GM19468 (cell line): Measurements from ENCODE around the gene UBR3.
"Not testable (repeated sequence)": the region's sequence is repeated elsewhere in the genome, so short reads cannot be mapped to it uniquely, and the experiment has no call there.

Source experiments
- ATAC-seq: cut with Tn5 transposase; IDR thresholded peaks from one replicate; pipeline ENCODE4 v1.9.1; 2021; ENCODE audit warnings: mild to moderate bottlenecking, moderate library complexity, moderate number of reproducible peaks; ENCODE audit not compliant: unreplicated experiment; ENCODE audit errors: extremely low read depth

The UBR3 gene, protein sequence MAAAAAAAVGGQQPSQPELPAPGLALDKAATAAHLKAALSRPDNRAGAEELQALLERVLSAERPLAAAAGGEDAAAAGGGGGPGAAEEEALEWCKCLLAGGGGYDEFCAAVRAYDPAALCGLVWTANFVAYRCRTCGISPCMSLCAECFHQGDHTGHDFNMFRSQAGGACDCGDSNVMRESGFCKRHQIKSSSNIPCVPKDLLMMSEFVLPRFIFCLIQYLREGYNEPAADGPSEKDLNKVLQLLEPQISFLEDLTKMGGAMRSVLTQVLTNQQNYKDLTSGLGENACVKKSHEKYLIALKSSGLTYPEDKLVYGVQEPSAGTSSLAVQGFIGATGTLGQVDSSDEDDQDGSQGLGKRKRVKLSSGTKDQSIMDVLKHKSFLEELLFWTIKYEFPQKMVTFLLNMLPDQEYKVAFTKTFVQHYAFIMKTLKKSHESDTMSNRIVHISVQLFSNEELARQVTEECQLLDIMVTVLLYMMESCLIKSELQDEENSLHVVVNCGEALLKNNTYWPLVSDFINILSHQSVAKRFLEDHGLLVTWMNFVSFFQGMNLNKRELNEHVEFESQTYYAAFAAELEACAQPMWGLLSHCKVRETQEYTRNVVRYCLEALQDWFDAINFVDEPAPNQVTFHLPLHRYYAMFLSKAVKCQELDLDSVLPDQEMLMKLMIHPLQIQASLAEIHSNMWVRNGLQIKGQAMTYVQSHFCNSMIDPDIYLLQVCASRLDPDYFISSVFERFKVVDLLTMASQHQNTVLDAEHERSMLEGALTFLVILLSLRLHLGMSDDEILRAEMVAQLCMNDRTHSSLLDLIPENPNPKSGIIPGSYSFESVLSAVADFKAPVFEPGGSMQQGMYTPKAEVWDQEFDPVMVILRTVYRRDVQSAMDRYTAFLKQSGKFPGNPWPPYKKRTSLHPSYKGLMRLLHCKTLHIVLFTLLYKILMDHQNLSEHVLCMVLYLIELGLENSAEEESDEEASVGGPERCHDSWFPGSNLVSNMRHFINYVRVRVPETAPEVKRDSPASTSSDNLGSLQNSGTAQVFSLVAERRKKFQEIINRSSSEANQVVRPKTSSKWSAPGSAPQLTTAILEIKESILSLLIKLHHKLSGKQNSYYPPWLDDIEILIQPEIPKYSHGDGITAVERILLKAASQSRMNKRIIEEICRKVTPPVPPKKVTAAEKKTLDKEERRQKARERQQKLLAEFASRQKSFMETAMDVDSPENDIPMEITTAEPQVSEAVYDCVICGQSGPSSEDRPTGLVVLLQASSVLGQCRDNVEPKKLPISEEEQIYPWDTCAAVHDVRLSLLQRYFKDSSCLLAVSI (N-terminal part only)

GRCh38 chr2:169827272-169828140 is at the start of gene UBR3:
TSS of gene UBR3 (plus strand) at chr2:169827454. CDS start at chr2:169827508, 54 bp downstream.
- ATAC-seq, result peak; percentile 69

DNA sequence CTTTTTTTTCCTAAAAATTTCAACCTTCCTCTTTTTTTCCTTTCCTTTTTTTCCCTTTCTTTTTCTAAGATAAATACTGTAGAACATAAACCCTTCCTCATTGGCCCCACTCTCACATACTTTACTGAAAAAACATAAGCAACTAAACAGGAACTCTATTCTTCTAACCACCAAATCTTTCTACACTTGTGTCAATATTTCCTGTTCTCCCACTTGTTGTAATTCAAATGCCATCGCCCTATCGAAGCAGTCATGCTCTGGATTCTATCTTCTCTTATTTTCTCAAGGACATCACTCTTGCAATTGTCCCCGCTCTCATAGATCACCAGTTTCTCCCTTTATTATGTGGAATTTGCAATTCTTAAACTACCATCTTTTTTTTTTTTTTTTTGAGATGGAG is 48.8 kb upstream of the UBR3 start:
- ATAC-seq, result no peak

- ATAC-seq, result no peak
These were observed 45.8 kb upstream of the UBR3 start for GRCh38 chr2:169781249-169782013.

DNA sequence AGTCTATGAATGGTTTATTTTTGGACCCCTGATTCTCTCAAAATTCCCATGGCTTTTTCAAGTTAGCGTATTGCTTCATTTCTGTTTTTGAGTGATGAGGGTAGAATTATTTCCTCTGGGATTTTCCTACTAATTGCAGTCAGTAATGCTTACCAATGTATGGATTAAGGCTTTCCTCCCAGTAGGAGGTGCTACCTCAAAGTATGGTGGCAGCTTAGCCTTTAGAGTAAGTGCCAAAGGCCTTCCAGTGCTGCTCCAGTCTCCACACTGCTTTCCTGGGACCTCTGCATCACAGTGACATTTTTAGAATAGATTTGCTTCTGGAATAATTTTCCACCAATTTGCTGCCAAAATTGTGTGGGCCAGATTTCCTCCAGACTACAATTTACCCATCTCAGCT is 44.7 kb upstream of the UBR3 start:
- no peak for ATAC-seq

DNA sequence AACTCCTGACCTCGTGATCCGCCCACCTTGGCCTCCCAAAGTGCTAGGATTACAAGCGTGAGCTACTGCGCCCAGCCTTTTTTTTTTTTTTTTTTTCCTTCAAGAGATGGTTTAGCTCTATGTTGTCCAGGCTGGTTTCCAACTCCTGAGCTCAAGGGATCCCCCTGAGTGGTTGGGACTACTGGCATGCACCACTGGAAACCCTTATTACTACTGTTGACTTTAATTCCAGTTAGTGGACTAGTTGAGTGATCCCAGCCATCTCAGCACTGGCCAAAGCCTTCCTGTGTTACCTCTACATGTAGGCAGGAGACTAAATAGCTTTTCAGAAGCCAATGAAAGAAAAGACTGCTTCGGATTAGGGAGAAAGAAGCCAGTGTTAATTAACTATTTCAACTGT is 36.7 kb upstream of the UBR3 start:
- no peak for ATAC-seq

- ATAC-seq, result no peak
These were observed 32.1 kb upstream of the UBR3 start for GRCh38 chr2:169795181-169795580.

- no peak for ATAC-seq
These were observed 30.8 kb upstream of the UBR3 start for GRCh38 chr2:169796441-169796840.

- no peak for ATAC-seq
These were observed 29.7 kb upstream of the UBR3 start for GRCh38 chr2:169797601-169798000.

DNA sequence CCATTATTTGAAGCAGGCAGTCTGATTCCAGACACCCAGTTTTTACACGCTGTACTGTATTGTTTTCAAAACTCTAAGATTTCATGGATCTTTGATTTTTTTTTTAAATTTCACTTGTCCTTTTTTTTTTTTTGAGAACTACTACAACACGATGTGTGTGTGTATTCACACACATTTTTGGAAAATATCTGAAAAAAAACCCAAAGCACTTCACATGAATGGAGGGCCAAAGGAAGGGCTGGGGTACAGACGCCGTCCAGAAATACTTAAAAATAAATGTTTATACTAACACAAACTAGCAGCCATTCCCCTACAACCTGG is 28.9 kb upstream of the UBR3 start:
- no peak for ATAC-seq

DNA sequence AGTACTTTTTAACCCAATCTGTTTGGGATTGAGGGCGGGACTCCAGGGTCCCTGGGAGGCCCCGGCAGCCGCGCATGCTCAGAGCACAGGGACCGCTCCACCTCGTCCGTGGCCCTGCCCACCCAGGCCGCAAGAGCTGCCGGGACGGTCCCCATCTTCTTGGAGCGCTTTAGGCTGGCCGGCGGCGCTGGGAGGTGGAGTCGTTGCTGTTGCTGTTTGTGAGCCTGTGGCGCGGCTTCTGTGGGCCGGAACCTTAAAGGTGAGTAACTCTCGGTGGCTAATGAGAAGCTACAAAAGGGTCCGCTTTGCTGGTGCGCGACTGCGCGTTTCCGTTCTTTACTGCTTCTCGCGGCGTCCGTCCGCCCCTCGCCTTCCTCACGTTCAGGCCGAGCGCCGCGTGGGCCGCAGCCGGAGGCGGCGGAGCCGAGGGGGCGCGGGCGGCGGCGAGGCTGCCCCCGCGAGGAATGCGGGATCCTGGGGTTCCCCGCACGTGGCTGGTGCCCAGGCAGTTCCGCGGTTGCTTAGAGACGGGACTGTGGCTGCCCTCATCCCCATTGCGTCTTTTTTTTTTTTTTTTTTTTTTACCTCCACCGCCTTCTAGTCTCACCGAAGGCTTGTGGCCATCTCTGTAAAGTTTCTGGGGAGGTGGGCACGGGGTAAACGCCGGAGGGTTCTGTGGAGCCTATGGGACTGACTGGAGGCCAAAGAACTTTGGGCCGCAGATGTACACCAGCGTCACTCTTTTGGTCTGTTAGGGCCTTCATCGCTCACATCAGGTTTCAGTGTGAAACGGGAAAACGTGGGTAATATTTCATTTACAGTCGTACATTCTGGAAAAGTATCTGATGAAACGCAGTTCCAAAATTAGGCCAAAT is 28.3 kb upstream of the UBR3 start, which contains the start of gene SSB:
Gene SSB (plus strand): TSS at position 154 of the 875 bp plus-strand sequence. CDS start 2,090 bp downstream, outside the sequence.
- peak; percentile 86 for ATAC-seq

GRCh38 chr2:169803480-169803879 is 23.8 kb upstream of the UBR3 start:
- ATAC-seq, result no peak

GRCh38 chr2:169806586-169806985 is 20.7 kb upstream of the UBR3 start:
- no peak for ATAC-seq

DNA sequence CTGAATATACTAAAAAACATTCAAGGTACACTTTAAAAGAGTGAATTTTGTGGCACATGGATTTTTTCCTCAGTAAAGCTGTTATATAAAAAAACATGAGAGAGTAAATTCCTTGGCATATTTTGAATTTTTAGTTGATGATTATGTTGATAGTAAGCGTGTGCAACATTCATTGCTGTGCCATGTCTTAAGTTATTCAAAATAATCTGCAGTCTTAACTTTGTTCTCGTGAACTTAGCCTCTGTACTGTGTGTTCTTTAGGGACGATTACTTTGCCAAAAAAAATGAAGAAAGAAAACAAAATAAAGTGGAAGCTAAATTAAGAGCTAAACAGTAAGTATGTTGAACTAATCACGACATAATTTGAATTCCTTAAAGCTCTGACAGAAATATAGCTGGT is 19.0 kb upstream of the UBR3 start:
- no peak for ATAC-seq

- ATAC-seq, result no peak
These were observed 11.4 kb upstream of the UBR3 start for GRCh38 chr2:169815849-169816248.

DNA sequence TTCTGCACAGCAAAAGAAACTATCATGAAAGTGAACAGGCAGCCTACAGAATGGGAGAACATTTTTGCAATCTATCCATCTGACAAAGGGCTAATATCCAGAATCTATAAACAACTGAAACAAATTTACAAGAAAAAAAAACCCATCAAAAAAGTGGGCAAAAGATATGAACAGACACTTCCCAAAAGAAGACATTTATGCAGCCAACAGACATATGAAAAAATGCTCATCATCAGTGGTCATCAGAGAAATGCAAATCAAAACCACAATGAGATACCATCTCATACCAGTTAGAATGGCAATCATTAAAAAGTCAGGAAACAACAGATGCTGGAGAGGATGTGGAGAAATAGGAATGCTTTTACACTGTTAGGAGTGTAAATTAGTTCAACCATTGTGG is 10.3 kb upstream of the UBR3 start:
- ATAC-seq, result not testable (repeated sequence)

GRCh38 chr2:169817369-169817768 is 9.9 kb upstream of the UBR3 start:
- not testable (repeated sequence) for ATAC-seq

GRCh38 chr2:169818241-169818640 is 9.0 kb upstream of the UBR3 start:
- ATAC-seq, result no peak

DNA sequence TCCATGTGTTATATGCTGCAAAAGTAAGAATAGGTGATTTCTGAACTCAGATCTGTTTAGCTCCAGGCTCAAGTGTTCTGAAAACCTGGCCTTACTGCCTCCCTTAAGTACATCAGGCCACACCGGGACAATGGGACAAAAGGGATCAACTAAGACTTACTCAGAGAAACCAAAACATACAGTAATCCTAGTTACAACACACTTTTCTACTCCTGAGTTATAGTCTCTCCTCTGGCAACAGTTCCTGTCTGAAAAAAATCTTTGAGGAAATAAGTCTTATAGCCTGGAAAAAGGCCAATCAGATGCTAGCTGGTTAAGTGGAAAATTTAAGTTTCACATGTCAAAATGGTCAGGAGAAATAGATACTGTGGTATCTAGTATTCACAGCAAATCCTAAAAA is 8.1 kb upstream of the UBR3 start:
- no peak for ATAC-seq
